GM21737 (cell line): ENCODE measurements around the gene LHX2.

Experiments
- ATAC-seq: cut with Tn5 transposase; IDR thresholded peaks from one replicate; pipeline ENCODE4 v1.9.1; 2021; ENCODE audit warnings: mild to moderate bottlenecking, moderate library complexity; ENCODE audit not compliant: unreplicated experiment

LHX2 gene

DNA sequence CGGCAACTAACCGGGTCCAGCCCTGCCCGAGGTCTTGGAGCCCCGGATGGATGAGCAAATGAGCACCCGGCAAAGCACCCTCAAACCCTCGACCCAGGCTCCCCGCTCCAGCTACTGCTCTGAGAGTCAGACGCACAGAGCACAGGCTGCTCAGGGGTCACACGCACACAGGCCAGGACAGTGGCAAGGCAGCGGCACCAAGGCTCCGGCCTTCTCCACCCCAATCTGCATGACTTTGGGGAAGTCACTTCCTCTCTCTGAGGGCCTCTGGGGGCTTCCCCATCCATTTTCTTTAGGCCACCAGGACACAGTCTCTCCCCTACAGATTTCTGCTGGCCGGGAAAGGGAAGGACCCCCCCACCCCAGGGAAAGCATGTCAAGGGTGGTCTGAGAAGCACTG lies 18.0 kb downstream of the LHX2 start:
- no peak for ATAC-seq

DNA sequence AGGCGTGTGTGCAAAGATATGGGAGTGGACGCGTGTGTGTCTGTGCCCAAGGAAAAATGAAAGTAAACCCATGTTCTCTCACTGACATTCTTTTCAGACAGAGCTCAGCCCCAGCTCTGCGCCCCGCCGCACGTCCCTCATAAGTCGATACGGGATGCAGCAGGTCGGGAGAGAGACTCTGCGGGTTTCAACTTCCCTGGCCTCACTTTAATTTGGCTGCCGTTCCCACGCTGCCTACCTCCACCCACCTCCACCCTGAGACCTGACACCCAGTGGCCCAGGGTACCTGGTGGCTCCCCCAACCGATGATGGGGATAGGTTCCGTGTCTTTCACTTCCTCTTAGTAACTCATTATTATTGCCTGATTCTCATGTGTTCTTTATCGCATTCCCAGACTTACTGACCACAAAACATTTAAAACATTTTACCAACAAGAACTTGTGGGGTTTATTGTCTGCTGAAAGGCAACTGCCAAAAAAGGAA lies 19.4 kb downstream of the LHX2 start:
- ATAC-seq, result no peak

GRCh38 chr9:124032247-124032646 lies 20.7 kb downstream of the LHX2 start:
- ATAC-seq, result no peak

GRCh38 chr9:124033348-124033747 lies 21.8 kb downstream of the LHX2 start:
- no peak for ATAC-seq

DNA sequence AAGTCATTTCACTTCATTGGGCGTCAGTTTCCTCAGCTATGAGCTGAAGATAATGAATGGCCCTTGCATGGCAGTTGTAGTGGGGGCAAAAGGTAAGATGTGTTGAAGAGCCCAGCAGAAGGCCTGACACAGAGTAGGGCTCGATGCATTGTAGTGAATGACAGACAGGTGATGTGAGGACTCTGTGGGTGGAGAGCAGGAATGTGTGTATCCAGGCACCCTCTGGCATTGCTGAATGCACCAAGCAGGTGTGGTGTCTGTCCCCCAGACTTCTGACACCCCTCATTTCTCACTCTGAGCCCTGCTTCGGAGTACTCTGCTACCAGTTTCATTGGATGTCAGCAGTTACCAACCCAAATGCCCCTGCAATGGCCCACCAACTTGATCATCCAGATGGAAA lies 22.4 kb downstream of the LHX2 start:
- no peak for ATAC-seq

GRCh38 chr9:124035001-124035650 lies 23.6 kb downstream of the LHX2 start:
- ATAC-seq, result no peak

DNA sequence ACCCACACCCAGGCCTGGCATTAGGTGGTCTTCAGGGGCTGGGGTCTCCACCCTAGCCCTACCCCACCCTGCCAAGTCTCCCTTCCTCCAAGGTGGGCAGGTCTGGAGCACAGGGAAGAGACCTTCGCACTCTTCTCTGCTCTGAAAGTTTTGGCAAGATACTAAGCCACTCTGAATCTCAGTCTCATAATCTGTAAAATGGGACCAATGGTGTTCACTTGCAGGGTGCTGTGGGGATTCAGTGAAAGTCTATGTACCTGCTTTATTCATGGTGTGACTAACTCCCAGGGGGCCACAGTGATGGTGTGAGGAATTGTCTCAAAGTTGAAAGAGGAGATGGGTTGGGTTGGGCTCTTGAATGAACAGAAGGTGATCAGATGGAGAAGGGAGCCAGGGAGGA lies 25.0 kb downstream of the LHX2 start:
- ATAC-seq, result no peak

DNA sequence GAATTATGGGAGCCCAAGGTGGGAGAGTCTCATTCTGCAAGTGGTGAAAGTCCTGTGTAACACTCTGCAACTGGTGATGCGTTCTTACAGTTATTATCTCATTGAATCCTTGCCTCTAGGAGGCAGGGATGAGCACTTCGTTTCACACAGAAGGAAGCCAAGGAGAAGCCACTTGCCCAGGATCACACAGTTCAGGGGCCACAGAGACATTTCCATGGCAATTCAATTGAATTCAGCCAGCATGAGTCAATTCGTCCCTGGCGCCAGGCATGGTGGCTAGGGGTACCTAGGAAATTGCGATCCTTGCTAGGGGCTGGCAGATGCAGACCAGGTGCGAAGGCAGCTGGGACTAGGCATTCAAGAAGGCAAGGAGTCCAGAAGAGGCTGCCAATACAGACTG lies 26.2 kb downstream of the LHX2 start:
- ATAC-seq, result no peak

- ATAC-seq, result no peak
These were observed 26.7 kb downstream of the LHX2 start for GRCh38 chr9:124038239-124038638.

GRCh38 chr9:124038790-124039633 lies 27.4 kb downstream of the LHX2 start:
- ATAC-seq, result no peak

- no peak for ATAC-seq
These were observed 28.8 kb downstream of the LHX2 start for GRCh38 chr9:124040186-124040931.

GRCh38 chr9:124040935-124041816 lies 29.6 kb downstream of the LHX2 start:
- ATAC-seq, result no peak

- ATAC-seq, result no peak
These were observed 30.2 kb downstream of the LHX2 start for GRCh38 chr9:124041817-124042116.

GRCh38 chr9:124042201-124042721 lies 30.7 kb downstream of the LHX2 start:
- no peak for ATAC-seq

GRCh38 chr9:124044448-124044847 lies 32.9 kb downstream of the LHX2 start:
- ATAC-seq, result no peak

- ATAC-seq, result no peak
These were observed 33.7 kb downstream of the LHX2 start for GRCh38 chr9:124045076-124045829.

DNA sequence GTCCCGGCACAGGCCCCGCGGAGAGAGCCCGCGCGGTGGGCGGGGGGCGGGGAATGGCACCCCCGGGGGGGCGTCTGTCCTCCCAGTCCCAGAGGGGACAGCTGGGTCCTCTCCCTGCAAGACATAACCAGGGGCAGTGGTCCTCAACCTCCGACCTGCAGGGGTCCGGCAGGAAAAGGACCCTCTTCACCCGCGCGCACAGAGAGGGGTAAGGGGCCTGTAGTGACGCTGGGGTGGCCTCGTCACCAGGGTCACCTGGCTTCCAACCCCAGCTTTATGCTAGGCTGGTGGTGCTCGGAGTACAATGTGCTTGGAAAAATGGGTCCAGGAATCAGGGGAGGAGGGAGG lies 34.2 kb downstream of the LHX2 start:
- ATAC-seq, result no peak

GRCh38 chr9:124046189-124046588 lies 34.6 kb downstream of the LHX2 start:
- ATAC-seq, result no peak

DNA sequence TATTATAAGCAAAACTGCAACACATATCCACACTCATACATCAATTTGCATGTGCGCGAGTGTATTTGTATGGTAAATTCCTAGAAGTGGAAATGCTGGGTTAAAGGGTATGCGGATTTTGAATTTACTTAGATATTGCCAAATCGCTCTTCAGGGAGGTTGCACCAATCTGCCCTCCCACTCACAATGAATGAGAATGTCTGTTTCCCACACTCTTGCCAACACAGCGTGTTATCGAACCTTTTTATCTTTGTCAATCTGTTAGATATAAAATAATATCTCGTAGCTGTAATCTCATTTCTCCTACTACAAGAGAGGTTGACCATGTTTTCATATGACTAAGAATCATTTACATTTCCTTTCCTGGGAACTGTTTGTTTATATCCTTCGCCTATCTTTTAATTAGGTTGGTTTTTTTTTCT lies 35.7 kb downstream of the LHX2 start:
- no peak for ATAC-seq

GRCh38 chr9:124050955-124051354 lies 39.4 kb downstream of the LHX2 start:
- ATAC-seq, result no peak
